EH (cell line): ENCODE data around the gene SOX8.

ENCODE experiments used
- DNase-seq: peaks from one replicate; pipeline ENCODE4 v3.0.0-alpha.2; 2015; ENCODE audit warnings: low read depth

Gene SOX8

GRCh38 chr16:987906-988305 lies 6.3 kb downstream of the SOX8 start:
- DNase-seq: no peak

- no peak for DNase-seq
Observed at GRCh38 chr16:988471-989353, 7.1 kb downstream of the SOX8 start.

GRCh38 chr16:989354-989814 lies 7.8 kb downstream of the SOX8 start:
- DNase-seq: no peak

GRCh38 chr16:990516-991291 lies 9.1 kb downstream of the SOX8 start:
- DNase-seq: no peak

- no peak for DNase-seq
Observed at GRCh38 chr16:991345-991744, 9.8 kb downstream of the SOX8 start.

GRCh38 chr16:991773-992172 lies 10.2 kb downstream of the SOX8 start:
- DNase-seq: no peak

GRCh38 chr16:993731-994130 lies 12.2 kb downstream of the SOX8 start:
- DNase-seq: no peak

GRCh38 chr16:995087-995486 lies 13.5 kb downstream of the SOX8 start:
- DNase-seq: no peak

GRCh38 chr16:995783-996182 lies 14.2 kb downstream of the SOX8 start:
- DNase-seq: no peak

GRCh38 chr16:996681-997080 lies 15.1 kb downstream of the SOX8 start:
- no peak for DNase-seq

GRCh38 chr16:997440-998051 lies 16.0 kb downstream of the SOX8 start:
- peak; percentile 76 for DNase-seq

GRCh38 chr16:998211-998610 lies 16.6 kb downstream of the SOX8 start:
- no peak for DNase-seq

- no peak for DNase-seq
Observed at GRCh38 chr16:998615-999014, 17.0 kb downstream of the SOX8 start.

GRCh38 chr16:999677-1000076 lies 18.1 kb downstream of the SOX8 start:
- no peak for DNase-seq

GRCh38 chr16:1000608-1001007 lies 19.0 kb downstream of the SOX8 start:
- DNase-seq: no peak

- DNase-seq: no peak
Observed at GRCh38 chr16:1001096-1001495, 19.5 kb downstream of the SOX8 start.

GRCh38 chr16:1002399-1003166 lies 21.0 kb downstream of the SOX8 start:
- peak; percentile 82 for DNase-seq

GRCh38 chr16:1003391-1004347 lies 22.1 kb downstream of the SOX8 start:
- peak; percentile 27 for DNase-seq

GRCh38 chr16:1005286-1005685 lies 23.7 kb downstream of the SOX8 start:
- DNase-seq: no peak

- DNase-seq: no peak
Observed at GRCh38 chr16:1006781-1007180, 25.2 kb downstream of the SOX8 start.
